Inferior parietal cortex (tissue), 1 donor: Measurements from ENCODE around the gene MVK.

Experiments
- DNase-seq: peaks from one replicate; pipeline ENCODE4 v3.0.0-alpha.2; 2016; ENCODE audit errors: extremely low spot score

Gene MVK

DNA sequence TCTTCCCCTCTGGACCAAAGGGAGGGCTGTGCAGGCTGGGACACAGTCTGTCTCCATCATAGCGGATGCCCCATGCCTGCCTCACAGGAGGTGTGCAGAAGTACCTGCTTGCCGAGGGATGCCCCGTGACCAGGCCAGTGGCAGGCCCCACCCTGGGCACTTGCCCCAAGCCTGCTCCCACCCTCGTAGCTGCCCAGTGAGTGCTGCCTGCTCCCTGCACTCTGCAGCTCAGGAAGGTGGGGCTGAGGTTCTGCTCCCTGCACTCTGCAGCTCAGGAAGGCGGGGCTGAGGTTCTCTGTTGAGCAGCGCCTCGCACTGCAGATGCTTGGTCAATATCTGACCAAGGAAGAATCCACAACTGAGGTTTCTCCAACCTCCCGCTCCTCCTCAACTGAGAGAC, 7.2 kb upstream of the MVK start:
- no peak for DNase-seq

DNA sequence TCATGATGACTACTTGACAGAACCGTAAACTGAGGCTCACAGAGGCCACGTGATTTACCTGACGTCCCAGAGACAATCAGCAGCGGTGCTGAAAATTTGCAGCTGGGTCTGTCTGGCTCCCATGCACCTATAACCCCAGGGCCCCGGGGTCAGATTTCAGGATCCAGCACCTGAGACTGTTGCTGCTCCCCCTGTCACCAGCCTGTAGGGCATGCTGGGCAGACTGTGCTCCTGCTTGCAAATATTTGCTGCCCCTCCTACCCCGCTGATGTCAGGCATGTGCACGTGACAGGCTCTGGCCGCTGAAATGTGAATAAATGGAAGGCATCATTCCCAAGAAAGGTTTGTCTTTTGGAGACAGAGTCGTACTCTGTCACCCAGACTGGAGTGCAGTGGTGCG, 6.3 kb upstream of the MVK start:
- no peak for DNase-seq

DNA sequence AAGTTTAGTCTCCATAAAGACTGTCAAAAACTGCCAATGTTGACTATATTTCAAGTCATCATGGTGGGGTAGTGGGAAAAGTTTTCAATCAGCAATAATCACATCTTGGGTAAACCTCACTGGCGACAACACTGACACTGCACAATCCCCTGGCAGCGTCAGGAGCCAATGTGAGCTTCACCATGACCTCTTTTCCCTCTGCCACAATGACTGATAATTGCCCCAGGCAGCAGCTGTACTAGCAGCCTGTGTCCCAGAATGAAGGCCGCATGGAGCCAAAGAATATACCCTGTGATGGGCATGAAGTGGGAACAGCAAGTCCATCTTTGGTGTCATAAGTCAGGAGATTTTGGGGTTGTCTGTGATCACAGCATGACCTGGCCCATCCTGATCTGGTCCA, 5.6 kb upstream of the MVK start:
- no peak for DNase-seq

DNA sequence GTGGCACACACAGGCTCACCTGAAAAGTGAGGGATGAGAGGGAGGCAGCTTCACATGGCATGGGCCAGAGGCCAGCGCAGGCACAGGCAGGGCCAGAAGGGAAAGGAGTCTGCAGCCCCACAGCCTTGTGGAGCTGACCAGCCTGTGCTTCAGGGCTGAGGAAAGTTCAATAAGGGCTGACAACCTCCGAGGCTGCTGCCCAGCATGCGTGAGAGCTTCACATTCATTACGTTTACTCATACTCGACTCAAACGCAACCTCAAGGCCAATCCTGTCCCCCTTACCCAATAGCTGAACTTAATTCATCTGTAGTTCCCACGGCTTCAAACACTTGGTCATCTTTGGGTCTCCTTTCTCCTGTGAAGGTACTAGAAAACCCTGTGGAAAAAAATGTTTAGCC, 5.1 kb upstream of the MVK start:
- no peak for DNase-seq

DNA sequence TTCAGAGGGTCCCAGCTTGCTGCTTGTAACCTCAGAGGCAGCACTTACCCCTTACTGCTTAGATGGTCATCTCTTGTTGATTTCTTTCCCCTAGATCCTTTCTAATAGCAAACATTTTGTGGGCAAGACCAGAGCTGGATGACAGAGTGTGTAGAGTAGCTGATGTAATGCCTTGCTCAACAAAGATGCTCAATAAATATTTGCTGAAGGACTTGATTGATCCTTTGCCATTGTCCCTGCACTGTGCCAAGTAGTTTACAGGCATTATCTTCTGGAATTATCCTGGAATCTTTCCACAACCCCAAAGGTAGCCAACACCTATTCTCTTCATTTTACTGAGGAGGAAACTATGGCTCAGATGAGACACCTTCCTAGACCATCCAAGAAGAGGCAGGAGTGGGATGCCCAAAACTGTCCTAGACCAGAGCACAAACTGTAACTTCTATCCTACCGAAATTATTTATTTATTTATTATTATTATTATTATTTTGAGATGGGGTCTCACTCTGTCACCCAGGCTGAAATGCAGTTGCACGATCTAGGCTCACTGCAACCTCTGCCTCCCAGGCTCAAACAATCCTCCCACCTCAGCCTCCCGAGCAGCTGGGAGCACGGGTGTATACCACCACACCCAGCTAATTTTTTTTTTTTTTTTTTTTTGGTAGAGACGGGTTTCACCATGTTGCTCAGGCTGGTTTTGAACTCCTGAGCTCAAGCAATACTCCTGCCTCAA, 1.7 kb upstream of the MVK start:
- DNase-seq = no peak

DNA sequence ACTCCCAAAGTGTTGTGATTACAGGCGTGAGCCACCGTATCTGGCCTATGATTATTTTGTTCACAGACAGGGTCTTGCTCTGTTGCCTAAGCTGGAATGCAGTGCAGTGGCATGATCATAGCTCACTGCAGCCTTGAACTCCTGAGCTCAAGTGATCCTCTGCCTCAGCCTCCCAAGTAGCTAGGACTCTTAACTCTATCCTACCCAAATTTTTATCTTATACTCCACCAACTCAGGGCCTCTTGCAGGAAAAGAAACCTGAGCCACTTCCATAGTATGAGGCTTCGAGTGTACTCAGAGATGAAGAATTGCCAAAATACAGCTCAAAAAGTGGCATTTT, 1.1 kb upstream of the MVK start:
- DNase-seq = no peak

DNA sequence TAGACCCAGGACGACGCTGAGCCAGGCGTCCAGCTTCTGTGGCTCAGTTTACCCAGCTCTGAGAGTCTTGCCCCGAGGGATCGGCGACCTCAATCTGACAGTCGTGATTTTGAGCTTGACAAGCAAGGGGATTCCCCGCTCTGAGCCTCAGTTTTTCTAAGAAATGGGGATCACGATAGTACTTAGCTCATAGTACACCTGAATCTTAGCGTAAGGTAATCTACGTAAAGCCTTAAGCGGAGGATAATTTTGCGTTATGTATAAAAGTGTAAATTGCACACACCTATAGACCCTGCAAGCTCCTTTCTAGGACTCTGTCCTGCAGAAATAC, 285 bp downstream of the MVK start:
- no peak for DNase-seq

DNA sequence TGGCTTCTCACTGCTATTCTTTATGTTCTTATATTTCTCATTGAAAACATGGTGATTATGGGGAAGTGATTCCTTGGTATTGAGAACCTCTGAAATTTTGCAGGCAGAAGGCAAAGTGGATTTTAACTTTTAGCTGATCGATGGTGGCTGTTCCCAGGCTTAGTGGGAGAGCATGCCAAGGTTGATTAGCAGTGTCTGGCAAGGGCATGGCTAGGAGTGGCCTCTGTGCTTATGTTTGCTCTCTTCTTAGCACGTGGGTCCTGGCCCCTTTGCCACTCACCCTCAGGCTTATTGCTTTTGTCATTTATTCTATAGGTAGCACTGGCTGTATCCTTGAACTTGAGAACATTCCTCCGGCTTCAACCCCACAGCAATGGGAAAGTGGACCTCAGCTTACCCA, 2.1 kb downstream of the MVK start:
- no peak for DNase-seq

DNA sequence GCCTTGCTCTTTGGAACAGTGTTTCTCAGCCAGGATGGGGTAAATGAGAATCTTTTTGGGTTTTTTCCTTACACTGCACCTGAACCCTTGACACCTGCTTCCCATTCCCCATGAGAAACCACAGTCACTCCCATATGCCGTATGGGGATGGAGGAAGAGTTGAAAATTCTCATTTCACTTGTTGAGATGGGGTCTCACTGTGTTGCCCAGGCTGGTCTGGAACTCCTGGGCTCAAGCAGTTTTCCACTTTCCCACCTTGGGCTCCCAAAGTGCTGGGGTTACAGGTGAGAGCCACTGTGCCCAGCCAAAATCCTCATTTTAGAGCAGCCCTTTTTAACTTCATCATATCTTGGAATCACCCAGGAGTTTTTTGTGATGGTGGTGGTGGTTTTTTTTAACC, 3.7 kb downstream of the MVK start:
- DNase-seq = no peak

DNA sequence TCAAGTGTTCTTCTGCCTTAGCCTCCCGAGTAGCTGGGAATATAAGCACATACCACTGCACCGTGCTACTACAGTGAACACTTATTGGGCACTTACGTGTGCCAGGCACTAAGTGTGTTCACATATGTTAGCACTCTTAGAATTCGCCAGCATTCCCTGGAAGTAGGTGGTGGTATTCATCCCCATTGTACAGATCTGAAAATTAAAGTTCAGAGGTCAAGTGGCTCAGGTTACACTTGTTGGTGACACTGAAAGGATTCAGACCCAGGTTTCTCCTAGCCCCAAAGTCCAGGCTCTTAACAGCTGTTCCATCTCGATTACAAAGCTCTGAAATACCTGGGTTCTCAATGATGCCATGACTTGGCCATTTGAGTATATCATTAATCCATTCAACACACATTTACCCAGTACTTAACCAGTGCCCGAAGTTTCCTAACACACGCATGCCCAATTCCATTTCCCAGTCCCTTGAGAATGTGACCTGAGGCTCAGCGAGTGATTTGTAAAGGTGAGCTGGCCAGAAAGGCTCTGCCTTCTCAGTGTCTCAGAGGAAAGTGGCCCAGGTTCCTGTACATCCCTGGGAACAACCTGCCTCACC, 4.8 kb downstream of the MVK start:
- no peak for DNase-seq

DNA sequence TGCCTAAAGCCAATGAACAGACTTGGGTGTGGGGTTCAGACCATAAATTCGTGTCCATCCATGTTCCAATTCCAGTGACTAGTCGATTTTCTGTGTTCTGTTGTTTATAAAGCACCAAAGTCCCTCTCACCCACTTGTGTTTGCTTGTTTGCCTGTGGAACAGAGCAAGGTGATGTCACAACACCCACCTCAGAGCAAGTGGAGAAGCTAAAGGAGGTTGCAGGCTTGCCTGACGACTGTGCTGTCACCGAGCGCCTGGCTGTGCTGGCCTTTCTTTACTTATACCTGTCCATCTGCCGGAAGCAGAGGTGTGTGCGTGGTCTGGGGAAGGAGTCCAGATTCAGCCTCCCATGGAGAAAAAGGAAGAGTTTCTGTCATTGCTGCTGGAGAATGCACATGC, 6.0 kb downstream of the MVK start:
- DNase-seq = no peak

DNA sequence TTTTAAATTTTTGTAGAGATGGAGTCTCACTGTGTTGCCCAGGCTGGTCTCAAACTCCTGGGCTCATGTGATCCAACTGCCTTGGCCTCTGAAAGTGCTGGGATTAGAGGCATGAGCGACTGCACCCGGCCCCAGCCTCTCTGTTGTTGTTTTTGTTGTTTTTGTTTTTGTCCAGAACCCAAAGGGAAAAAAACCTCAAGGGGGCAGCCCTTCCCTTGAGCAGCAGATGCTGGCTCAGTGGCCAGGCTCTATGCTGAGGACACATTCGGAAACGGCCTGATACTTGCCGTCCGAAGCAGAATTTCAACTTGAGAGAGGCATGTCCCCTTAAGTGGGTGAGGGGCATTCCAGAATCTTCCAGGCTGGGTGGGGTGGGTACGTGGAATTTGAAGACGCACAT, 6.7 kb downstream of the MVK start:
- no peak for DNase-seq

DNA sequence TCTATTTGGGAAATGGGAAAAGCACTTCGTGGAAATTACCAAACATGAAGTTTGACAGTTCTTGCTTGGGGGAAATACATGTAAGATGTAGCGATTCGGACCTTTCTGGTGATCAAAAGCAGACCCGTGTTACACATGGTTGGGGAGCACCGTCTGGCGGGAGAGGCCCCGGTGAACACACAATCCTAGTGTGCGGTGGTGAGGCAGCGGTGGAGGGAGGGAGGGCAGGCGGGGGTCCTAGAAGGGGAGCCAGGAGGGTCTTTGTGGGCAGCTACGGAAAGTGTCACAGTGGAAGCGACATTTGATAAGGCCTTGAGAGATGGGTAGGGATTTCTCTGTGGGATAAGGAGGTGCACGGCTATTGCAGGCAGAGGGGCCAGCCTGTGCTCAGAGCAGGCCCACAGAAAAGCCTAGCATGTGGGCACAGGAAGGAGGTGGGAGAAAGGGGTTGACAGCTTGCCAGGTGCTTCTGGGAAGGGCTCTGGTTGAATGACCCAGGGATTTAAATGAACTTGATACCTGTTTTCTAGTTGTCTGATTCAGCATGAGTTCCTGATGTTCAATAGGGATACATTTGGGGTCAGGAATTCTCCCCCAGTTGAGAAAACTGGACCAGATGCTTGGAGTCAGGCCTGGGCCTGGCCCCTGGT, 7.2 kb downstream of the MVK start:
- DNase-seq = no peak

DNA sequence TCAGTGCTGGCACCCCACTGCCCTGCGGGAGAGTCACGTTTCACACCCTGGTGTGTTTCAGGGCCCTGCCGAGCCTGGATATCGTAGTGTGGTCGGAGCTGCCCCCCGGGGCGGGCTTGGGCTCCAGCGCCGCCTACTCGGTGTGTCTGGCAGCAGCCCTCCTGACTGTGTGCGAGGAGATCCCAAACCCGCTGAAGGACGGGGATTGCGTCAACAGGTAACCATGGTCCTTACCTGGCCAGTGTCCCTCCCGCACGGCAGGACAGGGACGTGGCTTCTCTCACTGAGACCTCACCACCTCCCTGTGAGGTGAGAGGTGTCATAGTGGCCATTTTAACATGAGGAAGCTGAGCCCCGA, 7.7 kb downstream of the MVK start:
- DNase-seq = no peak

DNA sequence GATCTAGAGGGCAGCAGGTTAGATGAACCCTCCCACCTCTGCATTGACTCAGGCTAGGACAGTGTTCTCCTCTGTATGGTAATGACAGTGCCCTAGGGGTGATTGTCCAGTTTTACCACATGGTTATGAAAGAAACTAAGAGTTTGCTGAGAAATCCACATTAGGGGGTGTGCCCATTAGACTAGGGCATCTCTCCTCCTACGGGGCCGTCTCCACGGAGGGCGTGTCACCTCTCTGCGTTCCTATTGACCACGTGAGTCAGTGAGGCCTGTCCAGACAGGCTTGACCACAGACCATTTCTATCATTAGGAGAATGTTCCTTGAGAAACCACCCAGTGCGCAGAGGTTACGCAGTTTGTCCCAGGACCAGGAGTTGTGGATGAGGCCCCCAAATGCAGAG, 8.3 kb downstream of the MVK start:
- DNase-seq = no peak

DNA sequence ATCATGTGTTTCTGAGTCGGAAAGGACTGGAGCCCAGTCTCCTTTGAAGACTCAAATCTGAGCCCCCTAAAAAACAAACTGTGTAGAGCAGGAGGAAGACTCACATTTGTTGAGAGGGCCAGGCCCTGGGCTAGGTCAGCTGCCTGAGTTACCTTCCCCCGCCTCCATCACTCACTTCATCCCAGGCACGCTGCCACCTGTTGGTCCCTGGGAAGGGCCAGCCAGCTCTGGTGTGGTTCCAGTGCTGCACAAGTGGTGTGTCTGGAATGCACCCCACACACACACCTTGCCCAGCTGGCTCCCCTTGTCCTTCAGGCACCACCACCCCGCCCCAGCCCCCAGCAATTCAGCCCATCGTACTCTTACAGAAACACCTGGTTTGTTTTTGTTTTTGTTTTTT, 9.0 kb downstream of the MVK start:
- no peak for DNase-seq

DNA sequence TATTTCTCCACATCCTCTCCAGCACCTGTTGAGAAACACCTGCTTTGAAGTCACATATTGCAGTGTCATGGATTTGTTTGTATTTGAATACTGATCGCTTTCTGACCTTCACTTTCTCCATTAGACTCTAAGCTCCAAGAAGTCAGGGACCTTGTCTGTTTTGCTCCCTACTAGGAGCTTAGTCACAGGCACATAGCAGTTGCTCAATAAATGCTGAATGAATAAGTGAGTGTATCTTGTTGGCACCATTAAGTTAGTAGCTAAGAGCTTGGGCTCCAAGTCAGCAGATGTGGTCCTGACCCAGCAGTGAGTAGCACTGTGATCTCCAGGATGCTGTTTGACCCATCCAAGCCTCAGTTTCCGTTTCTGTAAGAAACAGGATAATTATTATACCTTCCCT, 10.1 kb downstream of the MVK start:
- no peak for DNase-seq

DNA sequence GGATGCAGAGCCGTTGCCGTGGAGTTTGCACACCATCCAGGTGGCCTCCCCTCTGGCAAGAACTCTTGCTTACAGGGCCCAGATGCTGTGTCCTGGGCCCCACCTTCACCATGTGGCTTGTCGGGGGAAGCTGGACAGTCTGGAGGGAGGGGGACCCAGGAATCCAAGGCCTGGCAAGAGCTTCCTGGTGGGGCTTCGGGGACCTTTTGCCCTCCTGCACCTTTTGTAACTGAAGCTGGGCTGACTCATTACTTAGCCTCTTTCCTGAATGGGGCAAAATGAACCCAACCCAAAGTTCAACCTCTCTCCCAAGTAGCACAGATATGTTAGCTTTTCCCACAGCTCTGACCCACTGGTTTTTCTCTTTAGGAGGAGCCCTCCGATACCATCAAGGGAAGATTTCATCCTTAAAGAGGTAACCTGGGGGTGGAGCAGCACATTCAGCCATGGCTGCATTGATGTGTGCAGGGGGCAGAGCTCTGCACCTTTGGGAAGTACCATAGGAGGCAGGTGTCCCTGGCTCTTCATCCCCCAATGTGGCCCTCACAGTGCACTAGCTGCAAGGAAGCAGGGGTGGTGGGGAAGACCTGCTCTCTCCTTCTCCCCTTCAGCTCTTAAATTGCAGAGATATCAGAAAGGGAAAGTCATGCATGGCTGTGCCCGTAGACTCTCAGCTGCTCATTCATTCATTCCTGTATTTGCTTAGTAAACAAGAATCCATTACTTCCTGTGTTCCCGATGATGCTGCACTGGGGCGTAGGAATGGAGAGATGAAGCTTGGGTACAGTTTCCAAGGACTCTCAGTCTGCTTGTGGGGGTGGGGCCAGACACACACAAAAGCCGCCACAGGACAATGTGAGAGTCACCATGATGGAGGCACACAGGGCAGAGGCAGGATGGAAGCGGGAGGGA, 13.0 kb downstream of the MVK start:
- DNase-seq = no peak

DNA sequence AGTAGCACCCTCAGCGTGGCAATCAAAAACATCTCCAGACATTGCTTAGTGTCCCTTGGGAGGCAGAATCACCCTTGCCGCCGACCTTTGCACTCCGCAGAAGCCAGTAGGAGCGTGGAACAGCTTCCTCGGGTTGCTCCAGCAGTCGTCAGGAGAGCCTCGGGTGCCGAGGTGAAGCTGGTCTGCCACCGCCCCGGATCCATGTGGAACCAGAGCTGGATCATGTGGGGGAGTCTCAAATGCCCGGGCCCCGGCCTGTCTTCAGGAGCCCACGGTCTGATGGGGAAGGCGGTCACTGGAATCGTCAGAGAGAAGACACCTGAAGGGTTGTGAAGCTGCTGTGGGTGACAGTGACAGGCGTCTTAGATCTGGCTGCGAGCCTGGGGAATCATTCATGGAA, 14.3 kb downstream of the MVK start:
- no peak for DNase-seq

DNA sequence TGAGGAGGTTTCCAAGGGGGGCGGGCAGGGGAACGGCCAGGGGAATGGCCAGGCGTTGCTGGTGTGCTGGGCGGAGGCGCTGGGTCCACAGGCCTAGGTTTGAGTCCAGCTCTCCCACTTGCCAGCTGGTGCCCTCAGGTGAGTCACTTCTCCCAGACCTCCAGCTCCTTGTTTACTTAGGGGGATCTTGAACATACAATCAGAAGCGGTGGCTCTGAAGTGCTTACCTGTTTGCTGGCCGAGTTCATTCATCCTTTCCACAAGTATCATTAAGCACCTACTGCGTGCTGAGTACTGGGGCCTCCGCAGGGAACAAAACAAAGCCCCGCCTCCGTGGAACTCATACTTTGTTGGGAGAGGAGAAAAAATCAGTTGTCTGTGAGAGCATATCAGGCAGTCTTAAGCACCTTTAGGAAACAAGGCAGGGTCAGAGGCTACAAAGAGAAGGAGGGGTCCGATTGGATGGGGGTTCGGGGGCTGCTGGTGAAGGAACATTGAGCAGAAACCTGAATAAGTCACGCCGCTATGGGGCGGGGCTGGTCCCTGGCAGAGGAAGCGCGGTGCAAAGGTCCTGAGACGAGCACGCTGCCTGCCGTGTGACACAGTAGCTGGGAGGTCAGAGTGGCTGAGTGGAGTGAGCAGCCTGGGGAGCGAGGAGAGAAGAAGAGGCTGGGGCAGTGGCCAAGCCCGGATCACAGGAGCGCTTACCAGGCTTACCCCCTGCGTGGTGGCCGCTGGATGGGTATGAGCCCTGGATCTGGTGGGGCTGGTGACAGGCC, 15.1 kb downstream of the MVK start:
- DNase-seq = no peak

DNA sequence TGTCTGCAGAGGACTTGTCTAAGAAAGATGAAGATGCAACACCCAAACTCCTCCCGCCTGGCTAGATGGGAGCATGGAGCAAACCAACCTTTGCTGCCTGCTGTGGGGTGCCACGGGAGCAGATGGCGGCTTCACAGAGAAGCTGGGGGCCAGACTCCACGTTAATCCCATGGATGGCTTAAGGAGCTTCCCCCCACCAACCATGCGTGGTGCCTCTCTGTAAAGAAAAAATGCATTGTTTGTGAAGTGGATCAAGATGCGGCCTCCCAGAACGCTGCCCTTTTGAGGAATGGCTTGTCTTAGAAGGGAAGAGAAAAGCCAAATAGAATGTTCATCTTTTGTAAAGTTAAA, 15.6 kb downstream of the MVK start:
- no peak for DNase-seq

DNA sequence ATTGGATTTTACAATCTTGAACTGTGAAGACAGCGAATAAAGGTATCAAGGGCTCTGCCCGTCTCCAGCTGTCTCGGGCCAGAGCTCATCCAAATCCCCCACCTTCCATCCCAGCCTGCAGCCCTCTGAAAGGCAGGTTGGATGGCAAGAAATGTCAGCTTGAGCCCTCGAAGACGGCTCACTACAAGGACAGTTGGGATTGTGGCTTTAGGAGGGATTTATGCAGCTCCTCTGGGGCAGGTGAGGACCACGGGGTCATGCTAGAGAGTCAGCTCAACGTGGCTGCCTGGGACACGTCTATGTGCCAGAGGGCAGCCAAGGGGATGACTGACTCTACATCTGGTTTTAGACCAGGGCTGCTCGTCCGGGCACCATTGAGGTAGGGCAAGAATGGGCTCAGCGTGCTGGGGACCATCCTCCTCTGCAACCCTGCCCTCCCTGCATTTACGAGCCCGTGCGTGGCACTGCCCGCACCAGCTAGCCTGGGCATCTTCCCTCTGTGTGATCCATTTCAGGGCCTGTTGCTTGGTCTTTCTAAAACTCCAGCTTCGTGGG, 16.2 kb downstream of the MVK start:
- DNase-seq = no peak
